Stimulated activated CD4-positive, alpha-beta T cell treated with anti-CD3 and anti-CD28 coated beads, Interleukin-1b, Interleukin-23, amount 100 ng/mL, for 24 hours (primary cell): ENCODE data around the gene FAM149B1.

ENCODE experiments used
- DNase-seq, 4 experiments: peaks; one replicate each; pipeline ENCODE4 v3.0.0-alpha.2; 2020; ENCODE audit warnings: low read depth in 4 of 4, low spot score in 1 of 4

FAM149B1 gene

GRCh38 chr10:73172867-73173266, 4.9 kb downstream of the FAM149B1 start:
- no peak for DNase-seq

DNA sequence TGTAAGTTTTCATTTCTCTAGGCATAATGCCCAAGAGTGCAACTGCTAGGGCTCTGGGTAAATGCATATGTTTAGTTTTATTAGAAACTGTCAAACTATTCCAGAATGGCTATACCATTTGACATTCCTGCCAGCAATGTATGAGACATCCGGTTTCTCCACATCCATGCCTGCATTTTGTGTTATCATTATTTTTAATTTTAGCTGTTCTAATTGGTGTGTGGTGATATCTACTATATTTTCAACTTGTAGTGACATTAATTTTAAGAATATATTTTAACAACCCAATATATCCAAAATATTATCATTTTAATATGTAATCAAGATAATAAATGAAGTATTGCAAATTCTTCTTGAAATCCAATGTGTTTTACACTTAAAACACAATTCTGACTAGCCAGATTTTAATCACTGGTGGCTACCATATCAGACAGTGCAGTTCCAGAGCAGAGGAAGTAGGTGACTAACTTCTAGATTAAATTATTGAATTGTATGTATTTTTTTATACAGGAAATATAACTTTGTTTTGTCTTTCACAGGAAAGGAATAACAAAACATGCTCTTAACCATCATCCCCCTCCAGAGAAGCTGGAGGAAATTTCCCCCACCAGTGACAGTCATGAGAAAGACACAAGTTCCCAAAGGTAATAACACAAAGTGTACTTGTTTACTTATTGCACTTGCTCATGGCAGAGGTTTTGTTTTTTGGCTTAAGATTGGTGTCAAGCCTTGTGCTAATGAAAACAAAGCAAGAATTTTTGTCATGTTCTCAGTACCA, 6.4 kb downstream of the FAM149B1 start:
- no peak for DNase-seq

DNA sequence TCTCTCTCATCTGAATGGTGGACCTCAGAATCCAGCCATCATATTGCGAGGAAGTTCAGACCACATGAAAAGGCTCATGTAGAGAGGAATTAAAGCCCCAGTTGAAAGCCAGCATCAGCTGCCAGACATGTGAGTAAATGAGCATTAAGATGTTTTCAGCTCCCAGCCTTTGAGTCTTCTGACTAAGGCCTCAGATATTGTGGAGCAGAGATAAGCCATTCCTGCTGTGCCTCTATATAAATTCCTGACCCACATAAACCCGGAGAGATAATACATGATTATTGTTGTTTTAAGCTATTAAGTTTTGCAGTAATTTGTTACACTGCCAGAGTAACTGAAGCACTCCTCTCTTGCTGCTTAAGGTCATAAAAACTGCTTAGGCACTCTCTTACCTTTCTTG, 14.6 kb downstream of the FAM149B1 start:
- no peak for DNase-seq

DNA sequence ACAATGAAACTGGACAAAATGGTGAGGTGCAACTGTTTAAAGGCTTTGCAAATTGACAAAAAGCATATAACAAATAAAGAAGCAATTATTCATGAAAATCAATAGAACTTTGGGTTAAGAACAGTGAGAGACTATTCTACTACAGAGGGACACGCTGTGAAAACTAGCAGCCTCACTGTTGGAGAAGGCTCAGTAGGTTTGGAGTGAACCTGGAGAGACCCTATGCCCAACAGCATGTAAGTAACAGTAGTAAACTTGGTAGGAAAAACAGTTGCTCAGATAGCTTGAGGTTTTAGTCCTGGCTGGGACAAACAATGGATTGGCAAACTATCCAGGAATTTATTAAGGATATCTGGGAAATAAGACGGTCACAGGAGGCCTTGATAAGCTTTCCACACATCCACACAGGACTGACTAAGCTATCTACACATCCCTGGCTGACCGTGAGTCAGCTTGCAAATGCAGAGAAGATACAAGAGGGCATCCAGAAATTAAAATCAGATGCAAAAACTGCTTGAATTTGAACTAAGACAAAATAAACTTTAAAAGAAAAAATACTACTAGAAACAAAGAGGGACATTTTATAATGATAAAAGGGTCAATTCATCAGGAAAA, 15.9 kb downstream of the FAM149B1 start:
- no peak for DNase-seq

DNA sequence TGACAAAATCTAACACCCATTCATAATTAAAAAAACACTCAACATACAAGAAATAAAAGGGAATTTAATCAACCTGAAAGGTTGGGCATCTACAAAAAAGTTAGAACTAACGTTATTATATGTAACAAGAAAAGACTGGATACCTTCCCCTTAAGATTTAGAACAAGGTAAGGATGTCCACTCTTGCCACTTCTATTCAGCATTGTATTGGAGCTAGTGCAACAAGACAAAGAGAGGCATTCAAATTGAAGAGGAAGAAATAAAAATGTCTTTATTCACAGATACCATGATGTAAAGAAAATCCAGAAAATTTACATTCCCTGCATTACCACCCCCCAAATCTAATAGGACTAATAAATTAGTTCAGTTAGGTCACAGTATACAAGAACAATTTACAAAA, 18.3 kb downstream of the FAM149B1 start:
- no peak for DNase-seq

DNA sequence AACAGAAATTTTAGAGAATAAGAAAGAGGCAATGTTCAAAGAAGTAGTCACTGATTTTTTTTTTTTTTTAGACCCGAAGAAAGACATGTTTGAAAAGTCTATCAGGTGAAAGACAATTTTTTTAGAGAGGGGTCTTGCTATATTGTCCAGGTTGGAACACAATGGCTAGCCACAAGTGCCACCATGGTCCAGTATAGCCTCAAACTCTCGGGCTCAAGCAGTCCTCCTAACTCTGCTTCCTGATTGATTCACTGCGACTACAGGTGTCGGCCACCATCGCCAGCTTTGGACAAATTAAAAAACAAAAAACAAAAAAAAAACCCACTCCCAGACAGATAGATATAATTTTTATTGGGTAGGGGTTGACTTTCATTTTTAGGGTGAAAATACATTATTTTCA, 22.3 kb downstream of the FAM149B1 start:
- DNase-seq, result no peak

DNA sequence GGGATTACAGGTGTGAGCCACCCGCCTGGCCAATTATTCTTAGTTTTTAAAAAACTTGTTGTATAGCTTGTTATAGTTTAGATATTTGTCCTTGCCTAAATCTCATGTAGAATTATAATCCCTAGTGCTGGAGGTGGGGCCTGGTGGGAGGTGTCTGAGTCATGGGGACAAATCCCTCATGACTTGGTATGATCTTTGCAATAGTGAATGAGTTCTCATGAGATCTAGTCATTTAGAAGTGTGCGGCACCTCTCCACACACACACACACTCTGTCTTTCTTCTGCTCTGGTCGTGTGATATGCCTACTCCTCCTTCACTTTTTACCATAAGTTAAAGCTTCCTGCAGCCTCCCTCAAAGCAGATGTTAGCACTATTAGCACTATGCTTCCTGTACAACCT, 37.2 kb downstream of the FAM149B1 start:
- no peak for DNase-seq

DNA sequence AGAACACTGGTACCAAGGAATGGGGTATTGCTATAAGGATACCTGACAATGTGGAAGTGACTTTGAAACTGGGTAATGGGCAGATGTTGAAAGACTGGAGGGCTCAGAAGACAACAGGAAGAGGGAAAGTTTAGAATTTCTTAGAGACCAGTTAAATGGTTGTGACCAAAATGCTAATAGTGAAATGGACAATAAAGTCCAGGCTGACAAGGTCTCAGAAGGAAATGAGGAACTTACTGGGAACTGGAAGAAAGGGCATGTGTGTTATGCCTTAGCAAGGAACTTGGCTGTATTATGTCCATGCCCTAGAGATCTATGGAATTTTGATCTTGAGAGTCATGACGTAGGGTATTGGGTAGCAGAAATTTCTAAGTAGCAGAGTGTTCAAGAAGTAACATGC, 38.0 kb downstream of the FAM149B1 start:
- DNase-seq, result no peak

GRCh38 chr10:73206385-73206784, 38.5 kb downstream of the FAM149B1 start:
- DNase-seq, result no peak

DNA sequence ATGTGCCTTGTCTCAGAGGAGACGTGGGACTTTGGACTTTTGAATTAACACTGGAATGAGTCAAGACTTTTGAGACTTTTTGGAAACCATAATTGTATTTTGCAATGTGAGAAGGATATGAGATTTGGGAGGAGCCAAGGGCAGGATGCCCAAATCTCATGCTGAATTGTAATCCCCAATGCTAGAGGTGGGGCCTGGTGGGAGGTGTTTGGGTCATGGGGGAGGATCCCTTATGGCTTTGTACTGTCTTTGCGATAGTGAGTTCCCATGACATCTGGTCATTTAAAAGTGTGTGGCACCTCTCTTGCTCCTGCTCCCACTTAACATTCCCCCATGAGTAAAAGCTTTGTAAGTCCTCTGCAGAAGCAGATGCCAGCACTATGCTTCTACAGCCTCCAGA, 40.0 kb downstream of the FAM149B1 start:
- DNase-seq, result no peak

DNA sequence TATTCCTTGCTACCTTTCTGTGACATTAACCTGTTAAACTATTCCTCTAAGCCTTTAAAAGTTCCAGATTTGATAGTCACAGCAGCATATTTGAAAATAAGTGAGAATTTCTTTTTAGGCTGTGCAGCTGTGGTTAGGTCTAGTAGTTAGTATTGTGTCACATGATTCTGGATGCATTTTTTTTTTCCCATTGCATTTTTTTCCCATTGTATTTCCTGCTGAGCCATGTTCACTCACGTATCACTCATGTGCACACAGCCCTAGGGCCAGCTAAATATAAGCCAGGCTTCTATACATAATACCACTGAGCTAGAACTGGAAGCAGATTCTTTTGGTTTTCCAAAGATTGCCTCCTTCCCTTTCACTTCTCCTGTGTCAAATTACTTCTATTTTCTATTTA, 41.8 kb downstream of the FAM149B1 start:
- DNase-seq, result no peak

DNA sequence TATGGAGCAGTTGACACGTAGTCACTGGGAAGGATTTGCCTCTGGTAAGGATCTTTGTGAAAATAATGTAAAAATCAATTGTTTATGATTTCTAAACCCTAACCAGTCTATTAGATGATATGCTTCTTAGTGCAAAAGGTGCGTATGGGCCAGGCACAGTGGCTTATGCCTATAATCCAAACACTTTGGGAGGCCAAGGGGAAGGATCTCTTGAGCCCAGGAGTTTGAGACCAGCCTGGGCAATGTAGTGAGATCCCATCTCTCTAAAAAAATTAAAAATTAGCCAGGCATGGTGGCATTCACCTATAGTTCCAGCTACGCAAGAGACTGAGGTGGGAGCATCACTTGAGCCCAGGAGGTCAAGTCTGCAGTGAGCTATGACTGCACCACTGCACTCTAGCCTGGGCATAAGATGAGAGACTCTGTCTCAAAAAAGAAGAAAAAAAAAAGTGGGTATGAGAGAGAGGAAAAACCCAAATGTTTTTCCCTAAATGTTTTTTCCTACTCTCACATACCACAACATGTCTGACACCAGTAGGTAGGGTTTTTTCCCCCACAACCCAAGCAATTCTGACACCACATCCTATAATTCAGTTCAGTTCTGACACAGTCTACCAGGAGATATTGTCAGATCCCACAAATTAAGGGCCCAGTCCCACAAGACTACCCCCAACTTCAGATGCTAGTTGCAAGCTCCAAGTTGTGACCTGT, 42.6 kb downstream of the FAM149B1 start:
- no peak for DNase-seq

DNA sequence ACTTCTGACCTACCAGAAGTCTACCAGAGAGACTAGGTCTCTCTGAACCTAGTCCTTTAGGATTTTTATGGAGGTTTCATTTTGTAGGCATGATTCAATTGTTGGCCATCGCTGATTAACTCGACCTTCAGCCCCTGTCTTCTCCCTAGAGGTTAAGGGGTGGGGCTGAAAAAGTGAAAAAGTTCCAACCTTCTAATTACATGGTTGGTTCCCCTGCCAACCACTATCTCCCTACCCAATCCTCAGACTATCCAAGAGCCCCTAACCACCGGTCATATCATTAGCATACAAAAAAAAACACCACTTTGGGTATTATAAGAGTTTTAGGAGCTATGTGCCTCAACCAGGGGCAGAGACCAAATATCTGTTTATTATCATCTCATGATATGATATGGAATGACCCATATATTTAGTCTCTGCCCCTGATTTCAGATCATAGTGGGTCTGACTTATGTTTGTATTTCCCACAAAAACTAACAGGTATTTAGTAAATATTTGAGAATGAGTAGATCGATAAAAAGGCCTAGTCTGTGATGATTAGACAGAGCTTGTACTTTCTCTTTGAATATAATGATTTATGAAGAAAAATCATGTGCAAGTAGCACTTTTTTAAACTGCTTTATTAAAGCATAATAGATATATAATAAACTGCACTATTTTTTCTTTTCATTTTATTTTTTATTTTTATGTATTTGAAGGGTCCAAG, 43.3 kb downstream of the FAM149B1 start:
- DNase-seq, result no peak

- DNase-seq, result no peak
These were observed 47.8 kb downstream of the FAM149B1 start for GRCh38 chr10:73215749-73216148.

DNA sequence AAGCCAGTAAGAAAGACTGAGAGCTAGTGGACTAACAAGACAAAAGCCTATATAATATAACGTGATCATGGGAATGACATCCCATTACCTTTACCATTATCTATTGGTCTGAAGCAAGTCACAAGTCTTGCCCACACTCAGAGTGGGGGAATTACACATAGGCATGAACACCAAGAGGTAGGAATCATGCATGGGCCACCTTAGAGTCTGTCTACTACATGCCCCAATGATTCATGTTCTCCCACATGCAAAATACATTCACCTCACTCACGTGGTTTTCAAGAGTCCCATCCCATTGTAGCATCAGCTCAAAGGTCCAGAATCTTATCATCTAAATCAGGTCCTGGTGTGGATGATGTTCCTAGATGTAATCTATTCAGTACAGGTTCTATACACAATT, 49.7 kb downstream of the FAM149B1 start:
- DNase-seq, result no peak

DNA sequence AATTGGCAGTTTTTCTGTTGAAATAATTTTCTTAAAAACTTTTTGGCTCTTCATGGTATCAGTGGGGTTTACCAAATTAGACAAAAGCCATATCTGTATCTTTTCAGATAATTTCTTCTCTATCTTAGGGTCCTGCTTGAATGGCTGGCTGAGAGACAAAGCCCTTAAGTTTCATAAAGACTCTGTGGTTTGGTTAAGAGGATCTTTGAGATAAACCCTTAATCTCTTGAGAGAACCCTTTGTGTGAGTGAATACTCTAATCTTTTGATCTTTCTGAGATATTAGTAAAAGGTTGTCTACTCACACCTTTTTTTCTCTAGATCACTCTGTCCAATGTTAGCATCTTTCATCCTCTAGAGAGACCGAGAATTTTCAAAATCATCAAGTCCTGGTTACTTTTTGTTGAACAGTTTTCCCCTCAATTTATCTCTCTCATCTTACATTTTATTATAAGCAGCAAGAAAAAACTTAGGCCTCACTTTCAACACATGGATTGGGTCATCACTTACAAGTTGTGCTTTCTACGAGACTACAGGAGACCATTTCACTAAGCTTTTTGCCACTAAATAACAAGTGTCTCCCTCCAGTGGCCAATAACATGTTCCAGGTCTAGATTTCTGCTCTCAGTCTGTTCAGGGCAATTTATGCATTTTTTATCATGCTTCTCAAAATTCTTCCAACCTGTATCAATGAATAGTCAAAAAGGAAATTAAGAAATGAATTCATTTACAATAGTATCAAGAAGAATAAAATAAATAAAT, 50.7 kb downstream of the FAM149B1 start:
- DNase-seq, result no peak

- DNase-seq, result no peak
These were observed 51.5 kb downstream of the FAM149B1 start for GRCh38 chr10:73219384-73219783.

DNA sequence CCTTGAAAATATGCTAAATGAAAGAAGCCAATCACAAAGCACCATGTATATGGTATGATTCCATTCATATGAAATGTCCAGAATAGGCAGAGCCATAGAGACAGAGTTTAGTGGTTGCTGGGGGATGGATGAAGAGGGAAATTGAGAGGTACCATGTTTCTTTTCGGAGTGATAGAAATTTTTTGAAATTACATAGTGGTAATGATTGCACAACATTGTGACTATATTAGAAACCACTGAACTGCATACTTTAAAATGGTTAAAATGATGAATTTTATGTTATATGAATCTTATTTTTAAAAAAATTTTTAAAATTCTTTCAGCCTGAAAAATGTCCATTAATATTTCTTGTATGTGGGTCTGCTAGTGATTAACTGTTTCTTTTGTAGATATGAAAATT, 53.1 kb downstream of the FAM149B1 start:
- no peak for DNase-seq

DNA sequence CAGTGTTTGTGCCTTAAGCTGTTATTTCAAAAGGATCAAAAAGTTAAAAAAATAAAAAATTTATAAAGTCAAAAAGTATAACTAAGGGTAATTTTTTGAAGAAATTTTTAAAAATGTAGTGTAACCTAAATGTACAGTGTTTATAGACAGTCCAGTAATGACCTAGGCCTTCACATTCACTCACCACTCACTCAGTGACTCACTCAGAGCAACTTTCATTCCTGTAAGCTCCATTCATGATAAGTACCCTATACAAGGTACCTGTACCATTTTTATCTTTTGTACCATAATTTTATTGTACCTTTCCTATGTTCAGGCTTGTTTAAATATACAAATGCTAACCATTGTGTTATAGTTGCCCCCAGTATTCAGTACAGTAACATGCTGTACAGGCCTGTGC, 57.6 kb downstream of the FAM149B1 start:
- DNase-seq, result no peak

DNA sequence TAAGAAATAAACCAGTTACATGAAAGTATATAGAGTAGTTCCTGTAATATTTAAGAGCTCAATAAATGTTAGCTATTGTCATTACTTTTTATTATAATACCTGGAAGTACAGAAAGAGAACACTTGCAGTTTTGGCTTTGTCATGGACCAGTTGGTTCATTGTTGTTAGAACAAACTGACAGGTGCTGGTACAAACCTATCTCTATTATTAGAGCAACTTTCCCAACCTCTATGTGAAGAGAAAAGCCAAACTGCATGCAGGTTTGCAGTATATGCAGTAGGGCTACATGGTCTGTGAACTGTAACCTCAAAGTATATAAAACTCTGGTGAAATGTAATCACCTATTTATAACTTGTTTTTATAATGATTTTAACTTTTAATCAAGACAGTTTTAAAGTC, 58.7 kb downstream of the FAM149B1 start:
- DNase-seq, result no peak

GRCh38 chr10:73228247-73228646, 60.3 kb downstream of the FAM149B1 start:
- DNase-seq, result no peak
